Measurements from ENCODE around the gene SLC39A7. TPM values are rescaled to one million over a fixed set of nuclear protein-coding genes. Genes with fewer than 3 reads are reported as not detected.

Gene SLC39A7
- total RNA-seq, 1 donor from 2014 or later: 93.6 TPM

DNA sequence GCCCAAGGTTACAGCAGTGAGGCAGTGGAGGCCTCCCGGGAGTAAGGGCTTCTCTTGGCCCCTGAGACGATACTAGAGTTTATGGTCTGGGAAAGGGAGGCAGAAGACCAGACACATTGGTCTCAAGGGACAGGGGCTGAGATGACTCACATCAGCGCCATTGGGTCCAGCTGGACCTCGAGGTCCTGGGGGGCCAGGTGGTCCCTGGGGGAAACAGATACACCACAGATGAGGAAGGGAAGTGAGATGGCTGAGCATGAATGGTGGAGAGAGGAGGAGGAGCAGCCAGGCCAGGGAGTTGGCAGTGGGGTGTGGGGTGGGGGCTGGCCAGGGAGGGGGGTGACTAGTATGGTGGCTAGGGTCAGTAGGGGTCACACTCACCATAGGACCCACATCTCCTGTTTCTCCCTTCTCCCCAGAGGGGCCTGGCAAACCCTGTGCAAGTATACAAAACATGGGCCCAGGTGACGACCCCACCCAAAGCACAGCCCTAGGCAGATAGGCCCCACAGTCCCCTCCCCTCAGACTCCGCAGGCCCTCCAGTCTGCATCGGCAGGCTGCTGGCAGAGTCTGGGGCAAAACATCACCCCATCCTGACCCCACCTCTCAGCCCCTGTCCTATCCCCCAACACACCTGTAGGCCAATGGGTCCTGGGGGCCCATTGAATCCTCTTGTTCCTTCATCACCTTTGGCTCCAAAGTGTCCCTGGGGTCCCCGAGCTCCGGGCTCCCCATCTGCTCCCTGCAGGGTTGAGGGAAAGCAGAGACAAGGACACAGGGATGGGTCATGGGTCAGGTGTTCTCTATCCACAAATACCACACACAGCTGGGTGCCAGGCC is 30.3 kb upstream of the SLC39A7 start:
- DNase-seq: no peak

DNA sequence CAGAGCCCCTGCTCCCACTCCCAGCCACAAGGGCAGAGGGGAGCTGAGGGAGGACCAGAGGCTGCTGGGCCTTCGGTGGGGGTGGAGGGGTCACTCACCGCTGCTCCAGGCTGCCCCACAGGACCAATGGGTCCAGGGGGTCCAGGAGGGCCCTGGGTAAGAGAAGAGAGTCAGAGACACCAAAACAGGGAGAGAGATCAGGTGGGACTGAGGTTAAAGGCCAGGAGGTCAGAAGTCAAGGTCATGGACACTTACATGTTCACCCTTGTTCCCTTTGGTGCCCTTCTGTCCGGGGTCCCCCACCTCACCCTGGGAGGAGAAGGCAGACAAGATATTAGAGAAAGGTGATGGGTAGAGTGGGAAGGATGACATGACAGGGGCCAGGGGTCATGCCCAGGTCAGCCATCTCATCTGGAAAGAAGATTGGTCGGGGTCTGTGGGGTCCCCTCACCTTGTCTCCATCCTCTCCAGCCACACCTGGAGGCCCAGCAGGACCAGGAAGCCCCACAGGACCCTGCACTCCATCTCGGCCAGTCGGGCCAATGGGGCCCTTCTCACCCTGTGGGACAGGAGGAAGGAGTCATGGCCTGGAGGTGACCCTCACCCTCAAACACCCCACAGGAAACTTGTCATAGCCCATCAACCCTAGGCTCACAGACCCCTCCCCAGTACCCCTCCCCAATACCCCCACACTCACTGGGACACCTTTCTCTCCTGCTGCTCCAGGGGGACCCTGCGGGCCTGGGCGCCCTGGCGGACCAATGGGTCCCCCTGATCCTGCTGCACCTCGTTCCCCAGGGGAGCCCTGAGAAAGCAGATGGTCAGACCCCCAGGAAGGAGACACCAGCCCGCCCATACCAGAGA is 29.4 kb upstream of the SLC39A7 start:
- DNase-seq: no peak

- DNase-seq: no peak
Measured at GRCh38 chr6:33171880-33172687, 28.6 kb upstream of the SLC39A7 start.

- peak; percentile 52 for DNase-seq
Measured at GRCh38 chr6:33172688-33173534, 27.8 kb upstream of the SLC39A7 start.

- DNase-seq: no peak
Measured at GRCh38 chr6:33173535-33174180, 27.0 kb upstream of the SLC39A7 start.

- no peak for DNase-seq
Measured at GRCh38 chr6:33174784-33175183, 25.9 kb upstream of the SLC39A7 start.

- DNase-seq: no peak
Measured at GRCh38 chr6:33175436-33176069, 25.1 kb upstream of the SLC39A7 start.

GRCh38 chr6:33176906-33177305 is 23.8 kb upstream of the SLC39A7 start:
- DNase-seq: no peak

- DNase-seq: no peak
Measured at GRCh38 chr6:33177552-33178446, 22.9 kb upstream of the SLC39A7 start.

DNA sequence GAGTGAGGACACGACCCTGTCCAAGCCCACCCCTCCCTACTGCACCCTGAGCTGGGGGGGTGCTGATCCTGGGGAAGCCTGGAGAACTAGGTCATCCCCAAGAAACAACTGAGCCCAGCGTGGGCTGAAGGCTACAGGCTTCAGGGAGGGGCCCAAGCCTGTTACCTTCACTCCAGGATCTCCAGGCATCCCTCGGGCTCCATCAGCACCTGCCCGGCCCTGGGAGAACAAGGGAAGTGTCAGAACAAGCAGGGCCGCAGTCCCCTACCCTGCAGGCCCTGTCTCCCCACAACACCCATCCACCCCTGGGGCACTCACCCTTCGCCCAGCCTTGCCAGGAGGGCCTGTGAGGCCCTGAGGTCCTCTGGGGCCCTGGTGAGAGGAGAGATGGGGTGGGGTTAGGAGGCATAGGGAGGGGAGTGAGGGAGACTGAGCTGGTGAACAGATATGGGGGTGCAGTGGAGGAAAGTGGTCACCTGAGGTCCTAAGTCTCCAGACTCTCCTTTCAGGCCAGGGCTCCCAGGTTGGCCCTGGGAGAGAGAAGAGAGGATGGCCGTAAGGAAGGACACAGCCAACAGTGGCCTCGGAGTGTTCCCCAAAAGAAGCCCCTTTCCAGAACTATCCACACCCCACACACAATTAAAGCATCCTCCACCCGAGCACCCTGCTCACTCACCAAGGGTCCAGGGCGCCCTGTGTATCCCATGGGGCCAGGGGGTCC is 21.8 kb upstream of the SLC39A7 start:
- DNase-seq: no peak

GRCh38 chr6:33181141-33181540 is 19.5 kb upstream of the SLC39A7 start:
- DNase-seq: no peak

DNA sequence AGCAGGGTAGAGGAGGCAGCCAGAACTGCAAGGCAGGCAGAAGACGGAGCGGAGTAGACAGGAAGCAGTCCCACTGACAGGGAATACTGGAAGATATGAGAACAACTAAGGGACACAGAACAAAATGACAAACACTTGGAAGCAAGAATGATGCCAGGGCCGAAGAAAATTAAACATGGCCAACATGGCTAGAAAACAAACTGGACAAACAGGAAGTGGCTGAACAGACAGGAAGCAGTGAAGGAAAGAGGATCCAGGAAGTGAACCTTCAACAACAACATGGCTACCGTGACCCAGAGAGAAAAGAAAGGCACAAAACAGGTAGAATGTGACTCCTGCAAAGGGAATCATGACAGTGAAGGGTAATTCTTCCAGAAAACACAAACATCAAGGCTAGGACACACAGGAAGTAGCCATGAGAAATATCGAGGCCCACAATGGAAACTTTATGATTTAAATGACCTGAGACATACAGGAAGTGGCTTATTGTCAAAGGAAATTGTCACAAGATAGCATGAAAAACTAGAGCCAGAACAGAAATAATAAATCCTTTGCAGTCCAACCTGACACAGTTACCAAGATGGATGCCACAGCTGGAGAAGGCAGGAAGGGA is 17.5 kb upstream of the SLC39A7 start:
- no peak for DNase-seq

- no peak for DNase-seq
Measured at GRCh38 chr6:33185190-33185589, 15.5 kb upstream of the SLC39A7 start.

- no peak for DNase-seq
Measured at GRCh38 chr6:33185654-33186187, 14.9 kb upstream of the SLC39A7 start.

- DNase-seq: no peak
Measured at GRCh38 chr6:33187809-33188208, 12.9 kb upstream of the SLC39A7 start.

- no peak for DNase-seq
Measured at GRCh38 chr6:33189164-33189563, 11.5 kb upstream of the SLC39A7 start.

DNA sequence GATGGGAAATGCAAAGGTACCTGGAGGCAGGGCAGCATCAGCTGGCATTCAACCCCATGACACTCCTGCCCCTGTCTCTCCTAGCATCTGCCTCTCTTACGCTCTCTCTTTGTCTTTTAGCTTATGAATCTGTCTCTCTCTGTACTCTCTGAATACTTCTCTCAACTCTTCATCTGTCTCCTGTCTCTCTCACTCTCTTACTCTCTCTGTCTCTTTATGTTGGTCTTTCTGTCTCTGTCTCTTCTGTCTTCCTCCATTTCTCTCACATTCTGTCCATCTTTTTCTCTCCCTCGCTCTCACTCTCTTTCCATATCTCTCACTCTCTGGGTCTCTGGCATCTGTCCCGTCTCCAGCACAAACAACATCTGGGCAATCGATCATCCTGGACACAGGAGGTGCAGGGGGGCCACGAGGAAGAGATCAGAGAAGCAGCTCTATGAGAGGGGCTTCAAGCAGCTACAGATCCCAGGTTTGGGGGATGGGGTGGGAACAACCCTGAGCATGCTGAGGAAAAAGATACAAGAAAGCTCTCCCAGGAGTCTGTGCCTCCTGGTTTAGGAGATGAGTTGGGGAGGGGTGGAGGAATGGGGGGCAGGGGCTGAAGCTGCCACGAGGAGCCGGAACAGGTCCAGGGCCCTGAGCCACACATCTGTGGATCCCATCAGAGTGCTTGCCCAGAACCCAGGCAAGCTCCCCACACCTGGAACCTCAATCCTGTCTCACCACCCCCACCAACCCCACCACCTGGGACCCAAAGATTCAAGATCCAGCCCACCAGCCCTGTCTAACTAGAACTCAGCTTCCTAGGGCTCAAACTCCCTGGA is 10.8 kb upstream of the SLC39A7 start:
- DNase-seq: no peak

Measured in dermis blood vessel endothelial cell (primary cell).